SU-DHL-6 (cell line): ENCODE data around the gene HLA-F.

ENCODE experiments used
- CTCF ChIP-seq: fragments of 200-600 bp; sonication (generic); IDR thresholded peaks from one replicate; pipeline ENCODE4 v1.5.1; 2017; ENCODE audit warnings: antibody characterized with exemption, mild to moderate bottlenecking, low read length, moderate library complexity; ENCODE audit not compliant: insufficient read depth, poor library complexity, severe bottlenecking
- EZH2phosphoT487 ChIP-seq: fragments of 200-600 bp; sonication (generic), shearing (Covaris generic); conservative IDR thresholded peaks from 2 replicates; pipeline ENCODE4 v1.6.1; 2018; ENCODE audit warnings: mild to moderate bottlenecking, antibody characterized with exemption, low read length, moderate library complexity, mixed read lengths

- no peak for TF ChIP-seq CTCF
- TF ChIP-seq EZH2phosphoT487, result no peak
Observed at GRCh38 chr6:29749308-29749662, 26.1 kb downstream of the HLA-F start.
